B cell (primary cell): ENCODE results near the gene MAB21L2. TPM values are rescaled to one million over a fixed set of nuclear protein-coding genes. Genes with fewer than 3 reads are reported as not detected.

ENCODE experiments used
- ATAC-seq: fragments of 200-7000 bp; cut with Tn5 transposase; one replicate; pipeline ENCODE4 v1.10.0; 2021; ENCODE audit warnings: low read depth, mild to moderate bottlenecking, moderate number of reproducible peaks, moderate library complexity
- CTCF ChIA-PET: fragments of 350-600 bp; sonication (Branson Sonifier 250); formaldehyde crosslinking; loops from one replicate; lab custom pipeline; 2021; ENCODE audit warnings: antibody characterized with exemption, inconsistent platforms; lab: Charles Lee
- POLR2A ChIA-PET: fragments of 350-600 bp; sonication (Branson Sonifier 250); formaldehyde crosslinking; loops from one replicate; lab custom pipeline; 2021; ENCODE audit warnings: antibody characterized with exemption; lab: Charles Lee
- DNase-seq: peaks from one replicate; pipeline ENCODE4 v3.0.0; 2013
- H2AFZ ChIP-seq: 2 replicates; pipeline ENCODE4 v1.6.1; 2012; ENCODE audit warnings: mild to moderate bottlenecking, low read depth, low read length; ENCODE audit not compliant: insufficient read depth, poor library complexity, severe bottlenecking
- H3K27ac ChIP-seq, 2 donors: 1 replicate in 1 of 2; 2 replicates in 1 of 2; pipeline ENCODE4 v1.5.1; 2012 to 2013; ENCODE audit warnings: low read length in 2 of 2, mild to moderate bottlenecking in 2 of 2, moderate library complexity in 1 of 2
- H3K27me3 ChIP-seq, 4 experiments: fragments of 200-600 bp in 1 of 4; sonication (generic) in 1 of 4; replicated peaks in 1 of 4; 1 replicate in 2 of 4; 2 replicates in 2 of 4; pipeline versions ENCODE4 v1.6.1 to v1.7.0; 2013 to 2016; ENCODE audit warnings: low read length in 3 of 4, mild to moderate bottlenecking in 2 of 4, mixed read lengths in 1 of 4, moderate library complexity in 1 of 4; ENCODE audit not compliant: insufficient read depth in 4 of 4, control insufficient read depth in 3 of 4; ENCODE audit errors: control extremely low read depth in 1 of 4
- H3K36me3 ChIP-seq, 2 experiments: replicated peaks in 1 of 2; 1 replicate in 1 of 2; 2 replicates in 1 of 2; pipeline versions ENCODE4 v1.6.1 to v1.7.1; 2013; ENCODE audit warnings: low read length in 1 of 2; ENCODE audit not compliant: insufficient read depth in 2 of 2, control insufficient read depth in 1 of 2; ENCODE audit errors: control extremely low read depth in 1 of 2, extremely low read depth in 1 of 2
- H3K4me1 ChIP-seq, 2 donors: fragments of 200-600 bp in 1 of 2; sonication (generic) in 1 of 2; 1 replicate in 1 of 2; 2 replicates in 1 of 2; pipeline versions ENCODE4 v1.5.1 to v1.6.1; 2013 to 2017; ENCODE audit warnings: low read length in 2 of 2; ENCODE audit not compliant: control insufficient read depth in 2 of 2, insufficient read depth in 2 of 2
- H3K4me2 ChIP-seq: replicated peaks from 2 replicates; pipeline ENCODE3; 2012; ENCODE audit warnings: mild to moderate bottlenecking, low read depth, low read length; ENCODE audit not compliant: poor library complexity, severe bottlenecking
- H3K4me3 ChIP-seq, 5 experiments: fragments of 200-600 bp in 1 of 5; sonication (generic) in 1 of 5; 1 replicate in 3 of 5; 2 replicates in 2 of 5; pipeline versions ENCODE4 v1.5.1 to v1.7.0; 2011 to 2016; ENCODE audit warnings: low read length in 4 of 5, mild to moderate bottlenecking in 4 of 5, low read depth in 2 of 5, control low read depth in 1 of 5, moderate library complexity in 1 of 5; ENCODE audit not compliant: insufficient read depth in 1 of 5; ENCODE audit errors: control extremely low read depth in 1 of 5, extremely low read depth in 1 of 5
- H3K79me2 ChIP-seq: fragments of 200-600 bp; sonication (generic); one replicate; pipeline ENCODE4 v1.6.0; 2016; ENCODE audit warnings: low read length; ENCODE audit not compliant: control insufficient read depth, insufficient read depth
- H3K9ac ChIP-seq: fragments of 200-600 bp; sonication (generic); 2 replicates; pipeline ENCODE4 v1.6.1; 2017; ENCODE audit warnings: mild to moderate bottlenecking, low read length, moderate library complexity
- H3K9me3 ChIP-seq, 3 donors: one replicate each; pipeline versions ENCODE4 v1.6.1 to v1.7.1; 2013; ENCODE audit warnings: low read length in 2 of 3; ENCODE audit not compliant: control insufficient read depth in 2 of 3, insufficient read depth in 1 of 3; ENCODE audit errors: control extremely low read depth in 1 of 3
- H4K20me1 ChIP-seq: 2 replicates; pipeline ENCODE4 v1.6.0; 2012; ENCODE audit warnings: mild to moderate bottlenecking, low read length; ENCODE audit not compliant: insufficient read depth, control insufficient read depth, poor library complexity, severe bottlenecking
- H3K27ac Mint-ChIP-seq: one replicate; pipeline ENCODE4 v1.8.0; 2021; ENCODE audit warnings: mixed read lengths
- H3K27me3 Mint-ChIP-seq: one replicate; pipeline ENCODE4 v1.8.0; 2021; ENCODE audit warnings: mixed read lengths
- H3K4me1 Mint-ChIP-seq: one replicate; pipeline ENCODE4 v1.8.0; 2021; ENCODE audit warnings: mixed read lengths
- H3K4me3 Mint-ChIP-seq: one replicate; pipeline ENCODE4 v1.8.0; 2021; ENCODE audit warnings: mixed read lengths
- H3K9me3 Mint-ChIP-seq: one replicate; pipeline ENCODE4 v1.8.0; 2022; ENCODE audit warnings: mixed read lengths; ENCODE audit not compliant: insufficient read depth
- CTCF ChIP-seq: fragments of 200-600 bp; IDR thresholded peaks from one replicate; pipeline ENCODE4 v1.8.0; 2022; ENCODE audit warnings: antibody characterized with exemption, mild to moderate bottlenecking
- EZH2 ChIP-seq: IDR thresholded peaks from 2 replicates; pipeline ENCODE4 v1.6.1; 2012; ENCODE audit warnings: borderline replicate concordance, low read depth, mild to moderate bottlenecking, moderate library complexity, low read length; ENCODE audit not compliant: insufficient read depth, poor library complexity, severe bottlenecking
- WGBS: methylation state at CpG from one replicate; pipeline ENCODE4 v1.1.5; 2013; ENCODE audit warnings: missing lambda C conversion rate; ENCODE audit not compliant: insufficient coverage; 5-methylcytosine and 5-hydroxymethylcytosine counted together
- intact Hi-C: fragments of 100-400 bp; cut with micrococcal nuclease; formaldehyde crosslinking; loops from one replicate; pipeline ENCODE4 v1.10.0; 2022
- polyA plus RNA-seq: library from polyadenylated mRNA; depleted of rRNA; stranded (reverse); fragments of >200 nt; gene quantifications from 2 replicates; pipeline ENCODE4 v1.2.3, GENCODE V29; 2012
- total RNA-seq, 2 donors: library from RNA; stranded (reverse); fragments of 120-200 nt in 1 of 2; gene quantifications; 1 replicate in 1 of 2; 2 replicates in 1 of 2; pipeline versions ENCODE4 v1.2.3 to v1.2.4, GENCODE V29; 2013 to 2022

The MAB21L2 gene
- total and polyA plus RNA-seq, 2 donors (not counting 1 experiment from before 2014, with no cell fraction given), result not detected

- Histone ChIP-seq H3K9ac (no peak overlapping the region), H3K4me2 (no peak overlapping the region), H3K9me3 (no peaks in the 10 kb centered on the region), H3K27ac (no peak overlapping the region), H3K79me2 (no peaks in the 10 kb centered on the region), H2AFZ (no peak overlapping the region), H3K27me3 (no peaks in the 10 kb centered on the region), H3K4me3 (no peak overlapping the region), H3K4me1 (no peaks in the 10 kb centered on the region), H4K20me1 (no peaks in the 10 kb centered on the region), H3K36me3 (no peaks in the 10 kb centered on the region)
- ChIA-PET POLR2A (no interaction called here), CTCF (no interaction called here)
- Mint-ChIP-seq H3K4me3 (no peak overlapping the region), H3K9me3 (no peaks in the 10 kb centered on the region), H3K4me1 (no peaks in the 10 kb centered on the region), H3K27me3 (no peaks in the 10 kb centered on the region), H3K27ac (no peak overlapping the region)
- no peak for DNase-seq
- WGBS, result 80% methylated on average over 1 of the region's 5 CpGs
- TF ChIP-seq EZH2, result no peak
- TF ChIP-seq CTCF, result no peak
- intact Hi-C loops, result no loop called here
- ATAC-seq, result no peak
These were observed 9.0 kb upstream of the MAB21L2 start for GRCh38 chr4:150572704-150573504.

GRCh38 chr4:150573534-150573933 lies 8.4 kb upstream of the MAB21L2 start:
- no peaks in the 10 kb centered on the region for H4K20me1 ChIP-seq
- TF ChIP-seq CTCF (no peak), EZH2 (no peak)
- no CpG with 5 or more reads among the region's 1 CpG for WGBS
- POLR2A ChIA-PET, result no interaction called here
- Mint-ChIP-seq H3K4me1 (no peaks in the 10 kb centered on the region), H3K4me3 (no peak overlapping the region), H3K27me3 (no peaks in the 10 kb centered on the region), H3K9me3 (no peaks in the 10 kb centered on the region), H3K27ac (no peak overlapping the region)
- intact Hi-C loops, result no loop called here
- CTCF ChIA-PET, result no interaction called here
- H3K79me2 ChIP-seq, result no peaks in the 10 kb centered on the region
- H3K4me2 ChIP-seq, result no peak overlapping the region
- no peak overlapping the region for H3K27ac ChIP-seq
- H3K4me3 ChIP-seq, result no peak overlapping the region
- no peak for ATAC-seq
- no peaks in the 10 kb centered on the region for H3K36me3 ChIP-seq
- no peaks in the 10 kb centered on the region for H3K27me3 ChIP-seq
- no peak overlapping the region for H3K9ac ChIP-seq
- DNase-seq, result no peak
- H3K9me3 ChIP-seq, result no peaks in the 10 kb centered on the region
- no peak overlapping the region for H2AFZ ChIP-seq
- no peaks in the 10 kb centered on the region for H3K4me1 ChIP-seq
